AG04450 (cell line): ENCODE results near the gene PCSK9. TPM values are rescaled to one million over a fixed set of nuclear protein-coding genes. Genes with fewer than 3 reads are reported as not detected.

Experiments
- CTCF ChIA-PET: fragments of 300-600, 350-600 bp; formaldehyde crosslinking; extraction: SDS; loops from one replicate; lab custom pipeline; 2022; ENCODE audit warnings: antibody characterized with exemption, inconsistent platforms; lab: Charles Lee
- POLR2A ChIA-PET: fragments of 350-600 bp; formaldehyde crosslinking; extraction: SDS; loops from one replicate; lab custom pipeline; 2021; ENCODE audit warnings: antibody characterized with exemption, inconsistent platforms; lab: Yijun Ruan, JAX
- DNase-seq: peaks from one replicate; pipeline ENCODE4 v3.0.0-alpha.2; 2011; ENCODE audit warnings: low read depth, low spot score
- H3K27ac ChIP-seq: one replicate; pipeline ENCODE4 v1.5.1; 2012; ENCODE audit warnings: low read depth, low read length, control low read depth
- H3K27me3 ChIP-seq: one replicate; pipeline ENCODE4 v1.6.0; 2012; ENCODE audit warnings: low read length; ENCODE audit not compliant: control insufficient read depth, insufficient read depth
- H3K4me3 ChIP-seq: 2 replicates; pipeline ENCODE4 v1.5.1; 2011; ENCODE audit warnings: mild to moderate bottlenecking, low read depth, low read length, control low read depth
- H3K9me3 ChIP-seq: 2 replicates; pipeline ENCODE4 v1.5.1; 2012; ENCODE audit warnings: low read length; ENCODE audit not compliant: control insufficient read depth, insufficient read depth
- CTCF ChIP-seq: IDR thresholded peaks from 2 replicates; pipeline ENCODE4 v1.5.1; 2011; ENCODE audit warnings: low read depth, low read length, control low read depth, inconsistent platforms
- polyA plus RNA-seq: library from polyadenylated mRNA; depleted of rRNA; stranded (reverse); fragments of >200 nt; gene quantifications from 2 replicates; pipeline ENCODE4 v1.2.3, GENCODE V29; 2011

The PCSK9 gene
- polyA plus RNA-seq, 1 experiment, result 0.06 TPM

GRCh38 chr1:55053265-55053954 lies 14.1 kb downstream of the PCSK9 start:
- no peak overlapping the region for H3K27ac ChIP-seq
- no peak for TF ChIP-seq CTCF
- H3K9me3 ChIP-seq, result no peaks in the 10 kb centered on the region
- no peak for DNase-seq
- CTCF ChIA-PET, result no interaction called here
- H3K27me3 ChIP-seq, result peaks cover 7% of the 10 kb centered on the region
- no peak overlapping the region for H3K4me3 ChIP-seq
- POLR2A ChIA-PET, result no interaction called here

GRCh38 chr1:55054396-55054795 lies 15.0 kb downstream of the PCSK9 start:
- no peak overlapping the region for H3K27ac ChIP-seq
- CTCF ChIA-PET, result interaction anchor here (0.5 kb wide), 1 partner anchor 871 kb away, joined by 3 read pairs; no protein-coding TSS in a partner anchor
- H3K27me3 ChIP-seq, result peaks cover 5% of the 10 kb centered on the region
- H3K4me3 ChIP-seq, result no peak overlapping the region
- POLR2A ChIA-PET, result no interaction called here
- H3K9me3 ChIP-seq, result no peaks in the 10 kb centered on the region; the same call in 1 of the 2 replicates
- no peak for DNase-seq
- TF ChIP-seq CTCF, result no peak

- DNase-seq, result no peak
- H3K9me3 ChIP-seq, result no peaks in the 10 kb centered on the region; the same call in 1 of the 2 replicates
- H3K4me3 ChIP-seq, result no peak overlapping the region
- no peak for TF ChIP-seq CTCF
- H3K27me3 ChIP-seq, result peaks cover 8% of the 10 kb centered on the region
- ChIA-PET POLR2A (no interaction called here), CTCF (no interaction called here)
- no peak overlapping the region for H3K27ac ChIP-seq
Observed at GRCh38 chr1:55055084-55055882, 15.9 kb downstream of the PCSK9 start.

- CTCF ChIA-PET, result no interaction called here
- Histone ChIP-seq H3K27ac (no peak overlapping the region), H3K27me3 (peaks cover 7% of the 10 kb centered on the region), H3K4me3 (no peak overlapping the region), H3K9me3 (no peaks in the 10 kb centered on the region; the same call in 1 of the 2 replicates)
- no peak for DNase-seq
- POLR2A ChIA-PET, result no interaction called here
- no peak for TF ChIP-seq CTCF
Observed at GRCh38 chr1:55055951-55056631, 16.7 kb downstream of the PCSK9 start.
